GM04504 (cell line): ENCODE measurements around the gene GPR157.

Source experiments
- DNase-seq: peaks from one replicate; pipeline ENCODE4 v3.0.0-alpha.2; 2012; ENCODE audit warnings: low read depth

Gene GPR157

DNA sequence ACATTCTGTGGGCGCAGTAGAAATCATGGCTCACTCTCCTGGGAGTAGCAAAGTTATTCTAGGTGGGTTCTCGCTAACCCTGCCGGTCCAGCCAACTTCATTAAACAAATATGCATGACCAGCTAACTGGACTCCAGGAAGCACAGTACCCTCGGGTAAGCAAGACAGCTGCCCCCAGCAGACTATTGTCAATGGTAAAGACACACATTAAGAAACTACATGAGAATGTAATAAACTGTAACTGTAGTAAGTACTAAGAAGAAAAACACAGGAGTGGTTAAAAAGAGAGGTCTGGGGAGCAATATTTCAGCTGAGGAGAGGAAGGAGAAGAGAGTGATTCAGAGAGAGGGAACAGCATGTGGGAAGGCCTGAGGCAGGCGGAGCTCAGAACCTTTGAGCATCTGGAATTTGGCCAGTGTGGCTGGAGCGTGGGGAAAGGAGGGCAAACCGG is 66.9 kb downstream of the GPR157 start:
- no peak for DNase-seq

DNA sequence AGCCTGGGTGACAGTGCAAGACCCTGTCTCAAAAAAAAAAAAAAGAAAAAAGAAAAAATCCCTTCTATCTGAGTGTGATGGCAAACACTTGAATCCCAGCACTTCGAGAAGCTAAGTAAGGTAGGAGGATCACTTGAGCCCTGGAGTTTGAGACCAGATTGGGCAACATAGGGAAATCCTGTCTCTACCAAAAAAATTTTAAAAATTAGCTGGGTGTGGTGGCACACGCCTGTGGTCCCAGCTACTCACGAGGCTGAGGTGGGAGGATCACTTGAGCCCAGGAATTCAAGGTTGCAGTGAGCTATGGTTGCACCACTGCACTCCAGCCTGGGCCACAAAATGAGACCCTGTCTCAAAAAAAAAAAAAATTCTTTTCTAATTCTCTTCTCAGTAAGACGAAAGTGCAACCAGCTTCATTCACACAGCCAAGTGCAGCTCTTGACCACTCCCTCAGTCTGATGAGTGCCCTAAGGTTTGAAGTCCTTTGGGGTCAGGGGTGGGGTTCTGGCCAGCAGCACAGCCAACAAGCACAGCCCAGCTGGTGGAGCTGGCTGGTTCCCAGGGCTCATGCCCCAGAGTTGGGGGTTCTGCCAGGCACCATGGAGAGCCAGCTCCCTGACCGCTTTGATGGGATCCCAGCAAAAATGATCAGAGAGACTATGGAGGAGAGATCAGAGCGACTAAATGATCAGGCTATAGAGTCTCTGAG is 67.5 kb downstream of the GPR157 start:
- no peak for DNase-seq

DNA sequence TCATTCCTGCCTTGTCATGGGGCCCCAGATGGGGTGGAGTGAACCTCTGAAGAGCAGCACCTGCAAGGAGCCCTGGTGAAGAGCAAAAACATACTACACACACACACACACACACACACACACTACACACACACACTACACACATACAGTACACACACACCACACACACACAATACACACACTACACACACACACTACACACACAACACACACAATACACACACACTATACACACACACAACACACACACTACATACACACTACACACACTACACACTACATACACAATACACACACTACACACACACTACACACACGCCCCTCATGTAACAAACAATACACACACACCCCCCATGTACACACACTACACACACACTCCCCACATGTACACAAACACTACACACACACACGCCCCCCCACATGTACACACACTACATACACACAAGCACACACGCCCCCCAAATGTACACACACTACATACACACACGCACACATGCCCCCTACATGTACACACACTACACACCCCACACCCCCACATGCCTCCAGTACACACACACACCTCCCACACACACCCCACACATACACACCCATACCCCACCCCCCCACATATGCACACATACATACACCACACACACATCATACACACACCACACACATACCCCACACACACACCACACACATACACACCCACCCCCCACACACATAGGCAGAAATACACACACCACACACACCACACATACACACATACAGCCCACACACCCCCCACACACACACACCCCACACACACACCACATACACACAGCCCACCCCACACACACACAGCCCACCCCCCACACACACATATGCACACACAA is 68.8 kb downstream of the GPR157 start:
- DNase-seq: no peak

DNA sequence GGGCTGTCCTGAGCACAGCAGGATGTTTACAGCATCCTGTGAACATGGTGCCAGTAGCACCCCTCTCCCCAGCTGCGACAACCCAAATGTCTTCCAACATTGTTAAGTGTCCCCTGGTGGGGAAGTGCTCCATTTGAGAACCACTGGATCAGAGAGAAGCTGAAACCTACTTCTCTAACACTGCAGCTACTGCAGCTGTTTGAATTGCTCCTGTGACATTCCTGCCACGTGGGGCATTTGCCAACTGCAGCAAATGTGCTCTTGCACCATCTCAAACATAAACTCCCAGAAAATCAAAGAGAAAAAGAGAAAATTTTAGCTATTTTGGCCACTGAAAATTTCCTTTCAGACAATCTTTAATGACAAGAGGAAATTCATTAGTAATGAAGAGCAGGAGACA is 70.4 kb downstream of the GPR157 start:
- DNase-seq: no peak

DNA sequence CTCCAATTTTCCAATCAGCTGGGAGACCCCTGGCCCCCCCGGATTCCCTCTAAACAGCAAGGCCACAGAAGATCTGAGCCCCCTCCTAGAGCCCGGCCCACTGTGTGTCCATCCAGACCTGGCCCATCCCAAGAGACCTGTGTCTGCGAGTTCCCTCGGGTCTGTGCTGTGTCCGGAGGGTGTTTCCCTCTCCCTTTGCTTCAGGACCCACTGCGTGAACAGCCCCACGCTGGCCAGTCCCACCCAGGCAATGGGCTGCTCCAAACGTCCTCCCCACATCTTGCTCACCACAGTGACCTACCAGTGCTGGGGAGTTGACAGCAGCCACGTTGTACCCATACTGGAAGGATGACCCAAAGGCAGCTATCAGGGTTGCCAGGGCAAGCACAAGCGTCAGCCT is 71.1 kb downstream of the GPR157 start:
- DNase-seq: no peak

DNA sequence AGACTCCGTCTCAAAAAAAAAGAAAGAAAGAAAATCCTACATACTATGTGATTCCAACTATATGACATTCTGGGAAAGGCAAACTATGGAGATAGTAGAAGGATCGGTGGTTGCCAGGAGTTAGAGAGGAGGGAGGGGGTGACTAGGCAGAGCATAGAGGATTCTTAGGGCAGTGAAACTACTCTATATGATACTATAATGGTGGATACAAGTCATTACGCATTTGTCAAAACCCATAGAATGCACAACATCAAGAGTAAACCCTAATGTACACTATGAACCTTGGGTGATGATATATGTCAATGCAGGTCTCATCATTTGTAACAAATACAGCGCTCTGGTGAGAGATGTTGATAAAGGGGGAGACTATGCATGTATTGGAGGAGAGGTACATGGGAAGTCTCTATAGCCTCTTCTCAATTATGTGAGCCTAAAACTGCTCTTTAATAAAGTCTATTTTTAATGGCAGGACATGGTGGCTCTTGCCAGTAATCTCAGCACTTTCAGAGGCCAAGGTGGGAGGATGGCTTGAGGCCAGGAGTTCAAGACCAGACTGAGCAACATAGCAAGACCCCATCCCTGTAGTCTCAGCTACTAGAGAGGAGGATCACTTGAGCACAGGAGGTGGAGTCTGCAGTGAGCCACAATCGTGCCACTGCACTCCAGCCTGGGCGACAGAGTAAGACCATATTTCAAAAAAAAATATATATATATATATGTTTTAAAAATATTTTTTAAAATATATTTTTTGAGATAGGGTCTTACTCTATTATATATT is 76.4 kb downstream of the GPR157 start:
- no peak for DNase-seq

DNA sequence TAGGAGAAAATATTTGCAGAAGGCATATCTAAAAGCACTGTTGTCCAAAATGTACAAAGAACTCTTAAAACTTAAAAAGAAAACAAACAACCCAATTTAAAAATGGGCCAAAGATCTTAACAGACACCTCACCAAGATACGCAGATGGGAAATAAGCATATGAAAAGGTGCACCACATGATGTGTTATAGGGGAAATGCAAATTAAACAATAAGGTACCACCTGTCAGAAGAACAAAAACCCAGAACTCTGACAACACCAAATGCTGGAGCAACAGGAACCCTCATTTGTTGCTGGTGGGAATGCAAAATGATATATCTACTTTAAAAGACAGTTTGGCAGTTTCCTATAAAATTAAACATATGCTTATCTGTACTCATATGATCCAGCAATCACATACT is 77.5 kb downstream of the GPR157 start:
- DNase-seq: no peak

DNA sequence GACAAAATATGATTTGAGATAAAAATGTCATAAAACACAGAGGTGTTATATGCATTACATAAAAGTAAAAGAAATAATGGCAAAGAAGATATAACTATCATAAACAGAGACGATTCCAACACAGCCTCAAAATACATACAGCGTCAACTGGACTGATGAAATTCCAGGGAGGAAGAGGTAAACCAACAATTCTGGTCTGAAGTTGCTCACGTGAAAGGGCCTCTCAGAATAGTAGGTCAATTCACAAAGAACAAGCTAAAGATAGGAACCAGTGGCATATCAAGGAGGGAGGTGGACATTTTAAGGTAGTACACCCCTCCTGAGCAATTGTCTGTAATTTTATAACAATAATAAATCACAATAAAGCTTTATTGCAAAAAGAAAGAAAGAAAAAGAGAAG is 78.1 kb downstream of the GPR157 start:
- DNase-seq: no peak
